ENCODE measurements around the gene IGFL3.
"Not testable (repeated sequence)": the region's sequence is repeated elsewhere in the genome, so short reads cannot be mapped to it uniquely, and the experiment has no call there.

The IGFL3 gene

GRCh38 chr19:46124638-46125115 lies at the start of gene IGFL3:
Gene IGFL3, minus strand, starts transcription at chr19:46124688. Its CDS starts 39 bp downstream, at chr19:46124649.
- no peak within 1 kb of the TSS for H3K4me3 Mint-ChIP-seq
- no peaks in the 10 kb centered on the region for H3K4me1 Mint-ChIP-seq (ENCODE audit: low read depth)
- H3K27me3 Mint-ChIP-seq (ENCODE audit: low read depth): peaks cover 29% of the 10 kb centered on the region
- H3K9me3 Mint-ChIP-seq: no peaks in the 10 kb centered on the region
- no peak within 1 kb of the TSS for H3K27ac Mint-ChIP-seq
- no peak for DNase-seq (ENCODE audit: low spot score)
- H3K36me3 Mint-ChIP-seq (ENCODE audit: low read depth): no peaks in the 10 kb centered on the region

DNA sequence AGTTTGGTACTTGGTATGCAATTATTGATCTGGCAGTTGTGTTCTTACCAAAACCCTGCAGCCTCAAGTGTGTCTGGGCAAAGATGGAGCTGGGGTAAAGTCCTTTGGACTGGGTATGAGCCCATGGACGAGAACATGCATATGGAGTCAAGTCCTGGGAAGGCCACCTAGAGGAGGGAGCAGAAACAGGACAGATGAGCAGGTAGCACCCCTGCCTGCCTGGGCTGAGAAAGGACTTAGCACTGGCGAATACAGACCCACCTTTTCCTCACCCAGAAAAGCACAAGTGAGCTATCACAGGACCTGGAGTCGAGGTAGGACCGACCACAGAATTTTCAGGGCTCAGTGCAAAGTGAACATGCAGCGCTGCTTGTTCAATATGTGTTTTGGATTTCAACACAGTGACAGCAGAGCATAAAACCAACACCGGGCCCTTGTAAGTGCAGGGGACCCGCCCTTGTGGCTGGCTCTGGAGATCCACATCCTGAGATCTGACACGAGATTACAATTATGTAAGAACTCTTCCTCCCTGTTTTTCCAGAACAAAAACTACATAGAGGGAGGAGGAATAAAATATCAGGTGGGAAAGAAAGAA lies 49.5 kb upstream of the IGFL3 start:
- Mint-ChIP-seq H3K36me3 (ENCODE audit: low read depth) (no peaks in the 10 kb centered on the region), H3K27ac (no peak overlapping the region), H3K4me1 (ENCODE audit: low read depth) (peaks cover 11% of the 10 kb centered on the region), H3K9me3 (no peaks in the 10 kb centered on the region), H3K27me3 (ENCODE audit: low read depth) (peaks cover 34% of the 10 kb centered on the region), H3K4me3 (no peak overlapping the region)
- no peak for DNase-seq (ENCODE audit: low spot score)

DNA sequence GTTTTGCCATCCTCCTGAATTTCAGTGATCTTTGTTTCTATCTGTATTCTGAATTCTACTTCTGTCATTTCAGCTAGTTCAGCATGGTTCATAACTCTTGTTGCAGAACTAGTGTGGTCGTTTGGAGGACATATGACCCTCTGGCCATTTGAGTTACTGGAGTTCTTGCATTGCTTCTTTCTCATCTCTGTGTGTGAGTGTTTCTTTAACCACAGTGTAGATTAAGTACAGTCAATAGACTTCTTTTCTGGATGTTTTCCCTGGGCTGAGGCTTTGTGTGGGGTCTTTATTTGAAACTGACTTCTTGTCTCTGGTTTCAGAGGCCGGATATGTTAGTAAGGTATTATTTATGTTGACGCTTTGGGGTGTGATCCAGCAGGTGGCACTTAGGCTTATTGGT lies 38.2 kb upstream of the IGFL3 start:
- Mint-ChIP-seq H3K4me1 (ENCODE audit: low read depth) (no peaks in the 10 kb centered on the region), H3K27ac (no peak overlapping the region), H3K9me3 (peaks cover 15% of the 10 kb centered on the region), H3K36me3 (ENCODE audit: low read depth) (no peaks in the 10 kb centered on the region), H3K4me3 (no peak overlapping the region), H3K27me3 (ENCODE audit: low read depth) (peaks cover 13% of the 10 kb centered on the region)
- no peak for DNase-seq (ENCODE audit: low spot score)

DNA sequence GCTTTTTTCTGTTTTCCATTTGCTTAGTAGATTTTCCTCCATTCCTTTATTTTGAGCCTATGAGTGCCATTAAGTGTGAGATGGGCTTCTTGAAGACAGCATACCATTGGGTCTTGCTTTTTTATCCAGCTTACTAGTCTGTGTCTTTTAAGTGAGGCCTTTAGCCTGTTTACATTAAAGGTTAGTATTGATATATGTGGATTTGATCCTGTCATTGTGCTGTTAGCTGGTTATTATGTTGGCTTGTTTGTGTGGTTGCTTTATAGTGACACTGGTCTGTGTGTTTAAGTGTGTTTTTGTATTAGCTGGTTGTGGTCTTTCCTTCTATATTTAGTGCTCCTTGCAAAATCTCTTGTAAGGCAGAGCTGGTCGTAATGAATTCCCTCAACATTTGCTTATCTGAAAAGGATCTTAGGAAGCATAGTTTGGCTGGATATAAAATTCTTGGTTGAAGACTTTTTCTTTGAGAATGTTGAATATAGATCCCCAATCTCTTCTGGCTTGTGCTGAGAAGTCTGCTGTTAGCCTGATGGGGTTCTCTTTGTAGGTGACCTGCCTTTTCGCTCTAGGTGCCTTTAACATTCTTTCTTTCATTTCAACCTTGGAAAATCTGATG lies 37.3 kb upstream of the IGFL3 start:
- H3K36me3 Mint-ChIP-seq (ENCODE audit: low read depth); H3K27ac Mint-ChIP-seq; H3K4me3 Mint-ChIP-seq; H3K4me1 Mint-ChIP-seq (ENCODE audit: low read depth); DNase-seq (ENCODE audit: low spot score): not testable (repeated sequence)
- H3K27me3 Mint-ChIP-seq (ENCODE audit: low read depth): peaks cover 16% of the 10 kb centered on the region
- peaks cover 15% of the 10 kb centered on the region for H3K9me3 Mint-ChIP-seq

DNA sequence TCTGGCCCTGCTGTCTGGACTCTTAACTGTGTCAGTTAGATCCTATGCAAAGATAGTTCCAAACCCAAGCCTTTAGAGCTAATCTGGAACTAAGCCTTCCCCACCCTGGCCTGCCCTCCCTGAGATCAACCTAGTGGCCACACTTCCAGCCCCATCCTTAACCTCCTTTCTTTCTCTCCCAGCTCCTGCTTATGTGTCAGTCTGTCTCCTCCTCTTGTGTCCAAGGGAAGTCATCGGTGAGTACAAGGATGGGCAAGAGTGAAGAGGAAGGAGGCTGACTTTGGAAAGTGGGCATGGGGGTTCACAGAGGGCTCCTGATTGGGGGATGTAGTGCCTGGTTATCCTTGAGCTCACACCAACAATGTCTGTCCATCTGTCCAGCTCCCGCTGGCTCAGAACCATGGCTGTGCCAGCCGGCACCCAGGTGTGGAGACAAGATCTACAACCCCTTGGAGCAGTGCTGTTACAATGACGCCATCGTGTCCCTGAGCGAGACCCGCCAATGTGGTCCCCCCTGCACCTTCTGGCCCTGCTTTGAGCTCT lies 35.8 kb upstream of the IGFL3 start:
- DNase-seq (ENCODE audit: low spot score): no peak
- peaks cover 15% of the 10 kb centered on the region for H3K9me3 Mint-ChIP-seq
- no peak overlapping the region for H3K4me3 Mint-ChIP-seq
- H3K4me1 Mint-ChIP-seq (ENCODE audit: low read depth): no peaks in the 10 kb centered on the region
- no peaks in the 10 kb centered on the region for H3K36me3 Mint-ChIP-seq (ENCODE audit: low read depth)
- H3K27ac Mint-ChIP-seq: no peak overlapping the region
- peaks cover 16% of the 10 kb centered on the region for H3K27me3 Mint-ChIP-seq (ENCODE audit: low read depth)

- H3K4me3 Mint-ChIP-seq: no peak overlapping the region
- H3K9me3 Mint-ChIP-seq: peaks cover 15% of the 10 kb centered on the region
- H3K36me3 Mint-ChIP-seq (ENCODE audit: low read depth): no peaks in the 10 kb centered on the region
- peaks cover 16% of the 10 kb centered on the region for H3K27me3 Mint-ChIP-seq (ENCODE audit: low read depth)
- H3K27ac Mint-ChIP-seq: no peak overlapping the region
- no peak for DNase-seq (ENCODE audit: low spot score)
- H3K4me1 Mint-ChIP-seq (ENCODE audit: low read depth): no peaks in the 10 kb centered on the region
These were observed 35.1 kb upstream of the IGFL3 start for GRCh38 chr19:46159418-46160232.

GRCh38 chr19:46155237-46155636 lies 30.7 kb upstream of the IGFL3 start:
- no peaks in the 10 kb centered on the region for H3K36me3 Mint-ChIP-seq (ENCODE audit: low read depth)
- H3K4me1 Mint-ChIP-seq (ENCODE audit: low read depth): no peaks in the 10 kb centered on the region
- no peak overlapping the region for H3K4me3 Mint-ChIP-seq
- H3K9me3 Mint-ChIP-seq: no peaks in the 10 kb centered on the region
- H3K27me3 Mint-ChIP-seq (ENCODE audit: low read depth): peaks cover 21% of the 10 kb centered on the region
- DNase-seq (ENCODE audit: low spot score): no peak
- H3K27ac Mint-ChIP-seq: no peak overlapping the region

DNA sequence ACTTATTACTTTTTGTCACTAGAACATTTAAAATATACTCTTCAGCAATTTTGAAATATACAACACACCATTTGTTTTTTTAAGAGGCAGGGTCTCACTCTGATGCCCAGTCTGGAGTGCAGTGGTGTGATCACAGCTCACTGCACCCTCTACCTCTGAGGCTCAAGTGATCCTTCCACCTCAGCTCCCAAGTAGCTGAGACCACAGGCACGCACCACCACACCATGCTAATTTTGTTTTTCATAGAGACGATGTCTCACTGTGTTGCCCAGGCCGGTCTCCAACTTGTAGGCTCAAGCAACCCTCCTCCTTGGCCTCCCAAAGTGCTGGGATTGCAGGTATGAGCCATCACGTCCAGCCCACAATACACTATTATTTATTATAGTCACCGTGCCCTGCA lies 26.1 kb upstream of the IGFL3 start:
- no peaks in the 10 kb centered on the region for H3K36me3 Mint-ChIP-seq (ENCODE audit: low read depth)
- no peak overlapping the region for H3K4me3 Mint-ChIP-seq
- no peak for DNase-seq (ENCODE audit: low spot score)
- H3K4me1 Mint-ChIP-seq (ENCODE audit: low read depth): no peaks in the 10 kb centered on the region
- no peaks in the 10 kb centered on the region for H3K9me3 Mint-ChIP-seq
- no peak overlapping the region for H3K27ac Mint-ChIP-seq
- peaks cover 35% of the 10 kb centered on the region for H3K27me3 Mint-ChIP-seq (ENCODE audit: low read depth)

DNA sequence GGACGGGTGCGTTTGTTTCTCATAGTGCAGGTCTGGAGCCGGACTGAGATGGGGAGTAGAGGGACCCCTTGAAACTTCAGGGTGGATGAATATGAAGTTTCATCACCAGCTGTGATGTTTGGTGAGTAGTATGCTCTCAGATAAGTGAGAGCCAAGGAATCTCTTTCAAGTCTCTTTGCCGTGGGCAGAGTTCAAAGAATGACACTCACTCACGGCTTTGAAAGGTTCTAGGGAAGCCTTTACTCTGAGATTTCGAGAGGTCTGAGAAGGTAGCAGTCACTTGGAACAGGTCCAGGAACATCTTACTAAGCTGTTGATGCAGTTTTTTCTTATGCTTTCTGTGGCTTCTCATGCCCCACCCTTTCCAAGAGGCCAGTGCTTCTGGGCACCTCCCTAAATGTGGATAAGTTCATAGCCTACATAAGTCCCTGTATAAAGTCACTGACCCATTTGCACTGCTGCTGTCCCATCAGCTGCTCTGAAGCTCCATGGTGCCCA lies 23.4 kb upstream of the IGFL3 start, which contains the start of gene IGFL2:
TSS of gene IGFL2 (plus strand) at position 448 of the 498 bp plus-strand sequence. CDS start at position 489, 41 bp downstream.
- no peak for DNase-seq (ENCODE audit: low spot score)
- no peaks in the 10 kb centered on the region for H3K9me3 Mint-ChIP-seq
- H3K36me3 Mint-ChIP-seq (ENCODE audit: low read depth): no peaks in the 10 kb centered on the region
- no peaks in the 10 kb centered on the region for H3K4me1 Mint-ChIP-seq (ENCODE audit: low read depth)
- H3K27me3 Mint-ChIP-seq (ENCODE audit: low read depth): peaks cover 33% of the 10 kb centered on the region
- no peak within 1 kb of the TSS for H3K27ac Mint-ChIP-seq
- H3K4me3 Mint-ChIP-seq: no peak within 1 kb of the TSS

DNA sequence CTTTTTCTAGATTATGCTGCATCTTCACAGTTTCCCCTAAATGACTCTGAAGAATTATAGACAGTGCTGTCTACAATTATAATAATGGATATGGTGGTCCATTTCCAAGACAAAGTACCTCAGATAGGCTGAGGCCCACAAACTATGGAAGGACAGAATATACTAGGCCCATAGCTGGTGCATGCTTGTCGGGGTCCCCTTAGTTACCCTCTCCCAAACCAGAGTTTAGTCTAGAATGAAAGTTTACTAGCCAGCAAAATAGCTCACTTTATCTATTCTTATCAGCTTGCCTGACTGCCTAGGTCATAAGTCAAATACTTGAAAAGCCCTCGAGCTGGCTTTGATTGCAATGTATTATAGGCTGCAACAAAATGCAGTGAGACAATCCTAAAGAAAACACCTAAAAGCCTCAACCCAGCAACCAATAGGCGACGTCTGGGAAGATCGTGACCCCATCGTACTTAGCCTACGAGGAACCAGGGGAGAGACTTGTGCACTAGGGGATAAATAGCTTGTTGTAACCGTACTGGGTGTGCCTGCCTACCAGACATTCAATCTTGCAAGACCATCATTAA lies 22.8 kb upstream of the IGFL3 start:
- peaks cover 30% of the 10 kb centered on the region for H3K27me3 Mint-ChIP-seq (ENCODE audit: low read depth)
- no peaks in the 10 kb centered on the region for H3K4me1 Mint-ChIP-seq (ENCODE audit: low read depth)
- no peaks in the 10 kb centered on the region for H3K9me3 Mint-ChIP-seq
- H3K36me3 Mint-ChIP-seq (ENCODE audit: low read depth): no peaks in the 10 kb centered on the region
- no peak for DNase-seq (ENCODE audit: low spot score)
- H3K4me3 Mint-ChIP-seq: no peak overlapping the region
- H3K27ac Mint-ChIP-seq: no peak overlapping the region

DNA sequence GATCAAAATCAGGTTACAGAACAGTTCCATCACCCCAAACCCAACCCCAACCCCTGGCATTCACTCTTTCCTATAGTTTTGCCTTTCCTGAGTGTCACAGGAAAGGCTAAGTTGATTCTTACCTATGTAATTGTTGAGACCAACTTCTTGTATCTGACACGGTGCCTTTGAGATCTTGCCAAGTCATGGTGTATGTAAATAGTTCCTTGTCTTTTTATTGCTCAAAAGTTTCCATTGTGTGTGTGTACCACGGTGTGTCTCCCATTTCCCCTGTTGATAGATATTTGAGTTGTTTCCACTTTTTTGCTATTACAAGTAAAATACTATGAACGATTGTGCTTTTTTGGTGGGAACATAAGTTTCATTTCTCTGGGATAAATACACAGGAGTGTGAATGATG lies 20.3 kb upstream of the IGFL3 start:
- DNase-seq (ENCODE audit: low spot score): no peak
- H3K4me3 Mint-ChIP-seq: no peak overlapping the region
- H3K36me3 Mint-ChIP-seq (ENCODE audit: low read depth): no peaks in the 10 kb centered on the region
- H3K27me3 Mint-ChIP-seq (ENCODE audit: low read depth): peaks cover 26% of the 10 kb centered on the region
- H3K4me1 Mint-ChIP-seq (ENCODE audit: low read depth): no peaks in the 10 kb centered on the region
- H3K9me3 Mint-ChIP-seq: no peaks in the 10 kb centered on the region
- H3K27ac Mint-ChIP-seq: no peak overlapping the region

DNA sequence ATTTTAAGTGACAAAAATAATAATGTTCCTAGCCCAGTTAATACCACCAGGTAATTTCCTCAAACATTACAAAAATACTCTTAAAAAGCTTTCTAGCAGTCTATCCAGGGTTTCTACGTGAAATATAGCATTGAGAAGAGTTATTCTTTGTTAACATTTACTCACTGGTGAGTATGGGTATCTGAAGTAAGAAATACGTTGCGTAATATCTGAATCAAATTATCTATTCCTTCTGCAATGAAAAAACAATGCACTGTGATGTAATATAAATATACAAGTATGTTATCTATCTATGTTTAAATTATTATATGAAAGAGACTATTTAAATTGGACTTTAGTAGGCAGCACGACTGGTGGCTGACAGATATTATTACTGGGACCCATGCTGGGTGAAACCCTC lies 17.8 kb upstream of the IGFL3 start:
- no peak for DNase-seq (ENCODE audit: low spot score)
- Mint-ChIP-seq H3K4me3 (no peak overlapping the region), H3K9me3 (no peaks in the 10 kb centered on the region), H3K27ac (no peak overlapping the region), H3K4me1 (ENCODE audit: low read depth) (peaks cover 1% of the 10 kb centered on the region), H3K27me3 (ENCODE audit: low read depth) (peaks cover 17% of the 10 kb centered on the region), H3K36me3 (ENCODE audit: low read depth) (no peaks in the 10 kb centered on the region)

DNA sequence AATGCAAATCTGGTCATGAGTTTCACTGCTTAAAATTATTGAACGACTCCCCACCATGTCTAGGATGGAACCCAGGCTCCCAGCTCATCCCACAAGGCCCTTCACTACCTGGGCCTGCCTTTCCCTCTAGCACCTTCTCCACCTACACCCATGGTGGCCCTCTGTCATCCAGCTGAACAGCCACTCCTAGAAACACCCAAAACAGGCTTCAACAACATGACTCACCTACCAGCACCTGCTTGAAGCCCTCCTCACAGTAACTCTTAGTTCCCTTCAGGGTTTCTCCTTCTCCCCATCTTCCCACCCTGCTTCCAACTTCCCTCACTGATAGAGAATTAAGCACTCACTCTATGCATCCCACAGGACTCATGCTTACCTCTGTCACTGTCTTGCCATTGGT lies 16.9 kb upstream of the IGFL3 start:
- no peak overlapping the region for H3K4me3 Mint-ChIP-seq
- no peak overlapping the region for H3K27ac Mint-ChIP-seq
- no peak for DNase-seq (ENCODE audit: low spot score)
- no peaks in the 10 kb centered on the region for H3K36me3 Mint-ChIP-seq (ENCODE audit: low read depth)
- no peaks in the 10 kb centered on the region for H3K9me3 Mint-ChIP-seq
- peaks cover 1% of the 10 kb centered on the region for H3K4me1 Mint-ChIP-seq (ENCODE audit: low read depth)
- H3K27me3 Mint-ChIP-seq (ENCODE audit: low read depth): peaks cover 13% of the 10 kb centered on the region
